ENCODE results near the gene CYP19A1.

The CYP19A1 gene

DNA sequence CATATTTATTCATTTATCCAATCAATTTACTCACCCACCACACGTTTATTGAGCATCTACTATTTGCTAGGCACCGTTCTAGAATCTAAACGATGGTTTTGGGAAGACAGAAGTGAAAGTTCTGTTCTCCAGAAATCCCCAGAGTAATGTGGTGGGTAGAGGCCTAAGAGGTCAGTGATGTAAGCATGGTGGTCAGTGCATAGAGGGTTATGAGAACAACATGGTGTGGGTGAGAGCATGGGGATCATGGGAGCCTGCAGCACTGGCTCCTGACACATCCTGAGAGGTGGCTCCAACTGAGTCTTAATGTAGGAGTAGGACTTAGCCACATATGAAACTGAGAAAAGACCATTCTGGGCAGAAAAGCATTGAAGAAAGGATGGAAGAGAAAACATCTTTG is 158.4 kb downstream of the CYP19A1 start:
- Histone ChIP-seq H3K4me3 (ENCODE audit: insufficient read depth, low read depth, low read length) (no peak overlapping the region), H3K9me3 (ENCODE audit: control insufficient read depth, low read length) (no peaks in the 10 kb centered on the region), H3K4me1 (ENCODE audit: control insufficient read depth, insufficient read depth, low read length) (no peaks in the 10 kb centered on the region), H3K27ac (ENCODE audit: insufficient read depth, low read depth, low read length, poor library complexity, severe bottlenecking) (no peak overlapping the region), H3K27me3 (ENCODE audit: control insufficient read depth, insufficient read depth, low read length, poor library complexity, severe bottlenecking) (no peaks in the 10 kb centered on the region), H3K36me3 (ENCODE audit: control insufficient read depth, insufficient read depth, low read length) (no peaks in the 10 kb centered on the region)
- WGBS, 2 experiments: 99% methylated on average over 3 of the region's 3 CpGs

DNA sequence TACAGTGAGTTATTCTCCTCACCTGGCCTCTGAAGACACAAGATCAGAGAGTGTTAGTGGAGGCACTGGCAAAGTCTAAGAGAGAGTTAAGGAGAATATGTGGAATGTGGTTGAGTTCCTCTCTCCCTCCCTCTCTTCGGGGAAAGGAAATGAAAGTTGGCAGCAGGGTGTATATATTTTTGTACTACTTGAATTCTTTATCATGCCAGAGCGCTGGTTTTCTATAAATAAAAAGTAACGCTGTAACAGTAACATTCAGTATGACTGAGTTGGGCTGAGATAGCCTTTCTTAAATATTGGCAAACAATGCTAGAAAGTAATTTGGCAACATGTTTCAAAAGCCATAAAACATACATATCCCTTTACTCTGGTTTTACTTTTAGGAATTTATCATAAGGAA is 166.2 kb downstream of the CYP19A1 start:
- H3K36me3 ChIP-seq (ENCODE audit: control insufficient read depth, insufficient read depth, low read length): no peaks in the 10 kb centered on the region
- H3K27me3 ChIP-seq (ENCODE audit: control insufficient read depth, insufficient read depth, low read length, poor library complexity, severe bottlenecking): no peaks in the 10 kb centered on the region
- H3K27ac ChIP-seq (ENCODE audit: insufficient read depth, low read depth, low read length, poor library complexity, severe bottlenecking): no peak overlapping the region
- peaks cover 4% of the 10 kb centered on the region for H3K4me1 ChIP-seq (ENCODE audit: control insufficient read depth, insufficient read depth, low read length)
- H3K4me3 ChIP-seq (ENCODE audit: insufficient read depth, low read depth, low read length): no peak overlapping the region
- no peaks in the 10 kb centered on the region for H3K9me3 ChIP-seq (ENCODE audit: control insufficient read depth, low read length)
- WGBS, 2 experiments: 83 to 91% methylated on average over 2 to 3 of the region's 3 CpGs

DNA sequence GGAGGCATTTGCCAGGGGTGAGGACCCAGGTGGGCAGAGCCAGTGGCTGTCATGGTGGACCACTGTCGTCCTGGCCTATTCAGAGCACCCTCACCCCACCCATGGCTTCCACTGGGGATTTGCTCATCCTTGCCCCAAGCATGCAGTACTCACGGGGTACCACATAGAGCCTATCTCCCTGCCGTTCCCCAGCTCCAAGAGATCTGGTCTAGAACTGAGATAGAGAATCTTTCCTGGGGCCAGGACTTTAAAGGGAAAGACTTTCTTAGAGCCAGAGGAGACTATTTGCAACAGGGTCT is 166.8 kb downstream of the CYP19A1 start:
- 83 to 85% methylated on average over 3 of the region's 3 CpGs for WGBS, 2 experiments
- Histone ChIP-seq H3K4me1 (ENCODE audit: control insufficient read depth, insufficient read depth, low read length) (peaks cover 4% of the 10 kb centered on the region), H3K4me3 (ENCODE audit: insufficient read depth, low read depth, low read length) (no peak overlapping the region), H3K9me3 (ENCODE audit: control insufficient read depth, low read length) (no peaks in the 10 kb centered on the region), H3K27me3 (ENCODE audit: control insufficient read depth, insufficient read depth, low read length, poor library complexity, severe bottlenecking) (no peaks in the 10 kb centered on the region), H3K36me3 (ENCODE audit: control insufficient read depth, insufficient read depth, low read length) (no peaks in the 10 kb centered on the region), H3K27ac (ENCODE audit: insufficient read depth, low read depth, low read length, poor library complexity, severe bottlenecking) (no peak overlapping the region)

DNA sequence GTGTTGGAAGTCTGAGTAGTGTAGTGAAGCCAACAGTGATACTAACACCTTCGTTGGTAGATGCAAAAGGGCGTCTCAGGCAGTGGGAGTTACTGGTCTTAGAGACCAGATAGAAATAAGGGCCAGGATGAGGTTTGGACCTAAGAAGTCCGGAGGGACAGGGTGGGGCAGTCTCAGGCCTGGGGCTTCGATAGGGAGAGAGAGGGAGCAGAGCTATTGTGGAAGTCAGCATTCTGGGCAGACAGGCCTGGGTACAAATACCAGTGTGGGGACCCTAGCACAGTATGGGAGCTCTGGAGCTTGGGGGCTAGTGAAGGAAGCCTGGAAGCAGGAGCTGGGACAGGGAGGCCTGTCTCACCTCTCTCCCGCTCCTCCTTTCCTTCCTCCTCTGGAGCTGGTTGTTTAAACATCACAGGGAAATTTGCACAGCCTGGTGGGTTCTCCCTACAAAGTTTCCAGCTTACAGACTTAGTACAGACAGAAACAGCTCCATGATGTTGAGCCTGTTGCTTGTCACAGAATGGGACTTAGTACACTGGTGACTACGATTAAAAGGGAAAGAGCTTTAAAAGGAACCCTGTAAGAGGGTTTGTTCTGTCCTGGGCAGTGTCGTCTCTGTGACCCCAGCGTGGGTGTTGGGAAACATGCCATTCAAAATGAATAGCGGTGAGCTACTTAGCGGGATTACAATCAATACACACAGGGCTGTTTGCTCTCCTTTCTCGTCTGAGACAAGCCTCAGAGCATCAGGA is 167.3 kb downstream of the CYP19A1 start:
- 69 to 71% methylated on average over 11 of the region's 11 CpGs for WGBS, 2 experiments

DNA sequence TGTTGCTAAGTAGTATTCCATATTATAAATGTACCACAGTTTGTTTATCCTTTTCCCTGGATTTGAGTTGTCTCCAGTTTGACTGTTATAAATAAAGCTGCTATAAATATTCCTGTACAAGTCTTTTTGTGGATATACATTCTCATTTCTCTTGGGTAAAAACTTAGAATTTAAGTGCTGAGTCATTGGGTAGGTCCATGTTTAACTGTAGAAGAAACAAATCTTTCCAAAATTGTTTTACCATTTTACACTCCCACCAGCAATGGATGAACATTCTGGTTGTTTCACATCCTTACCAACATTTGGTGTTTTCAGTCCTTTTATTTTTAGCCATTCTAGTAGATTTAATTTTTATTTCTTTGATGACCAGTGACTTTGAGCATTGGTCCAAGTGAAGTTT is 169.7 kb downstream of the CYP19A1 start:
- peaks cover 4% of the 10 kb centered on the region for H3K4me1 ChIP-seq (ENCODE audit: control insufficient read depth, insufficient read depth, low read length)
- H3K36me3 ChIP-seq (ENCODE audit: control insufficient read depth, insufficient read depth, low read length): no peaks in the 10 kb centered on the region
- no peak overlapping the region for H3K4me3 ChIP-seq (ENCODE audit: insufficient read depth, low read depth, low read length)
- H3K9me3 ChIP-seq (ENCODE audit: control insufficient read depth, low read length): no peaks in the 10 kb centered on the region
- no peaks in the 10 kb centered on the region for H3K27me3 ChIP-seq (ENCODE audit: control insufficient read depth, insufficient read depth, low read length, poor library complexity, severe bottlenecking)
- no peak overlapping the region for H3K27ac ChIP-seq (ENCODE audit: insufficient read depth, low read depth, low read length, poor library complexity, severe bottlenecking)

More for the DNA sequence above, 167.3 kb downstream of the CYP19A1 start:
- Histone ChIP-seq H3K27me3 (ENCODE audit: control insufficient read depth, insufficient read depth, low read length, poor library complexity, severe bottlenecking) (no peaks in the 10 kb centered on the region), H3K4me1 (ENCODE audit: control insufficient read depth, insufficient read depth, low read length) (peaks cover 4% of the 10 kb centered on the region), H3K9me3 (ENCODE audit: control insufficient read depth, low read length) (no peaks in the 10 kb centered on the region), H3K36me3 (ENCODE audit: control insufficient read depth, insufficient read depth, low read length) (no peaks in the 10 kb centered on the region), H3K4me3 (ENCODE audit: insufficient read depth, low read depth, low read length) (no peak overlapping the region), H3K27ac (ENCODE audit: insufficient read depth, low read depth, low read length, poor library complexity, severe bottlenecking) (no peak overlapping the region)

DNA sequence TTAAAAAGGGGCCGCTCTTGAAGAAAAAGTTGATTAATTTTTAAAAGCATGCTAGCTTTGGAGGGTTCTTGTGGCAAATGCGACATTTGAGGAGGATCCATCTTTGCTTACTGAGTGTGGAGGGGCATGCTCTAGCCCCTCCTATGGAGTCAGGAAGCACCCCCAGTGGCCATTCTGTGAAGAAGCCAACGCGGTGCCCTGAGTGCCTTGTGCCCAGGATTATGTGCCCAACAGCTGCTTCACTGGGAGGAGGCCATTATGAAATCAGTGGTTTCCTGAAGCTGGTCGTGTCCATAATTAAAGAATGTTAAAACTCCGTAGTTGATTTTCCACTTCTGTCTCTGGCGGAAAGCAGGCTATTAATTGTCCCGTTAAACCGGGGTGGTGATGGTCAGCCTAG is 174.6 kb downstream of the CYP19A1 start:
- Histone ChIP-seq H3K4me3 (ENCODE audit: insufficient read depth, low read depth, low read length) (no peak overlapping the region), H3K27me3 (ENCODE audit: control insufficient read depth, insufficient read depth, low read length, poor library complexity, severe bottlenecking) (no peaks in the 10 kb centered on the region), H3K4me1 (ENCODE audit: control insufficient read depth, insufficient read depth, low read length) (peaks cover 6% of the 10 kb centered on the region), H3K9me3 (ENCODE audit: control insufficient read depth, low read length) (no peaks in the 10 kb centered on the region), H3K27ac (ENCODE audit: insufficient read depth, low read depth, low read length, poor library complexity, severe bottlenecking) (no peak overlapping the region), H3K36me3 (ENCODE audit: control insufficient read depth, insufficient read depth, low read length) (no peaks in the 10 kb centered on the region)
- WGBS, 2 experiments: 80 to 82% methylated on average over 9 of the region's 9 CpGs

DNA sequence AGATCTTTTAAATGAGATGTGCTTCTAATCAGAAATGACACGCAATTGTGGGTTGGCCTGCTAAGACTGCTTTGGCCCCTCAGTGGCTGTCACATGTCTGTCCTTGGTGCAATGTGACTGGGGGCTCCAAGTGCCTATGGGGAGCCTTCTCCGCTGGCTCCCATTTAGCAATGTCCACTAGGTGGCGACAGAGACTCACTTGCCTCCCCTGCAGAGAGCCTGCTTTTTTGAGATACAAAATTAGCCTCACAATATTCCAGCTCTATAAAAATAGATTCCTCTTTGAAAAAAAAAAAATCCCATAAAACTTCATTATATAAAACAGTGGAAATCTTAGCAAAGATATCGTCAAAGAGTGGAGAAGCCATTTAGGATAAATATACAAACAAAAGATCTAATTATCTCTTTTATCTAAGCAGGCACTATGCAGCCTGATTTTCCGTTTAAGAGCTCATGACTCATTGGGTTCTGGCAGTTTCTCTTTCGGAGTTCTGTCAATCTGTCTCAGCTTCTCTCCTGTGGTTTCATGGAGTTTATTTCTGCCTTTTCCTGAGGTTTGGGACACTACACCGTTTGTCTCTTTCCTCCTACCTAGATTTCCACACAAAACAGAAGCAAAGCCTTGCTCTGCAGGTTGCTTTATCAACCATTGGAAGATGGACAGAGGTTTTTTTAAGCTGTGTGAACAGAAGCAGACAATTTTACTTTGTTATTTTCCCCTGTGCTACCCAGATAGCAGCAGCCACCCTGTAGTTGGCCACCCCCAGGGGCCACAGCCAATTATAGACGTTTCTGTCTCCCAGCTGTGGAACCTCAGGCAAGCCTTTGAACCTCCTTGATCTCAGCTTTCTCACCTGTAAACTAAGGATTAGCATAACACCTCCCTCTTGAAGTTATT is 175.3 kb downstream of the CYP19A1 start:
- Histone ChIP-seq H3K36me3 (ENCODE audit: control insufficient read depth, insufficient read depth, low read length) (no peaks in the 10 kb centered on the region), H3K27ac (ENCODE audit: insufficient read depth, low read depth, low read length, poor library complexity, severe bottlenecking) (no peak overlapping the region)
- 13 to 16% methylated on average over 7 to 8 of the region's 8 CpGs for WGBS, 2 experiments

DNA sequence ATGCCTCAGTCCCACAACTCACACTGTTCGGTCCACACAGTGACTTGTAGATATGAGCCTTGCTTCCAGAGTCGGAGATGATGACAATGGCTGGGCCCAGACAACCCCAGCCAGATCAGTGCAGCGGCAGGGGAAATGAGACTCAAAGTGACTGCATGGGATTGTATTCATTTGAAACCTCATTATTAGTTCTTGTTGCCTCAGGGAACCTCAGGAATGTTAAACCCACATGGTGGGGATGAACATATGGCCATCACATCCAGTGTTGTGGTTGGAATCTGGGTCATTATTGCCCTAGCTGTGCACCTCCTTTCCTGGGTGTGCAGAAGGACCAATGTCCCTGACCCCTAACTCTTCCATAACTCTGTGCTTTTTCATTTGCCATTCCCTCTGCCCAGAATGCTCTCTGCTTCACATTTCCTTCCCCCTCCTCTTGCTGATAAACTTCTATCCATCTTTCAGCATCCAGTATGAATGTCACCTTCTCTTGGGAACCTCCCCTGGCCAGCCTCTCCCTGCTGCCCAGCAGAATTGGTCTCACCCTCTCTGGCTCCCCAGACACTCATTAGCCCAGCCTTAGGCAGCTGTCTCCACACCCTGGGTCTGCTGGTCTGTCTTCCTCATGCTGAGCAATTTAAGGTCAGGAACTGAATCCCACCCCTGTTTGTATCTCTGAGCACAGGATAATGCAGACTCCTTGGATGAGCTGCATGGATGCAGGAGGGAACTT is 176.7 kb downstream of the CYP19A1 start:
- Histone ChIP-seq H3K4me3 (ENCODE audit: insufficient read depth, low read depth, low read length) (no peak overlapping the region), H3K27me3 (ENCODE audit: control insufficient read depth, insufficient read depth, low read length, poor library complexity, severe bottlenecking) (no peaks in the 10 kb centered on the region), H3K4me1 (ENCODE audit: control insufficient read depth, insufficient read depth, low read length) (peaks cover 6% of the 10 kb centered on the region), H3K27ac (ENCODE audit: insufficient read depth, low read depth, low read length, poor library complexity, severe bottlenecking) (no peak overlapping the region), H3K9me3 (ENCODE audit: control insufficient read depth, low read length) (no peaks in the 10 kb centered on the region), H3K36me3 (ENCODE audit: control insufficient read depth, insufficient read depth, low read length) (no peaks in the 10 kb centered on the region)
- 90 to 99% methylated on average over 3 of the region's 3 CpGs for WGBS, 2 experiments

More for the DNA sequence above, 175.3 kb downstream of the CYP19A1 start:
- Histone ChIP-seq H3K9me3 (ENCODE audit: control insufficient read depth, low read length) (no peaks in the 10 kb centered on the region), H3K4me1 (ENCODE audit: control insufficient read depth, insufficient read depth, low read length) (peaks cover 6% of the 10 kb centered on the region), H3K4me3 (ENCODE audit: insufficient read depth, low read depth, low read length) (no peak overlapping the region), H3K27me3 (ENCODE audit: control insufficient read depth, insufficient read depth, low read length, poor library complexity, severe bottlenecking) (no peaks in the 10 kb centered on the region)

DNA sequence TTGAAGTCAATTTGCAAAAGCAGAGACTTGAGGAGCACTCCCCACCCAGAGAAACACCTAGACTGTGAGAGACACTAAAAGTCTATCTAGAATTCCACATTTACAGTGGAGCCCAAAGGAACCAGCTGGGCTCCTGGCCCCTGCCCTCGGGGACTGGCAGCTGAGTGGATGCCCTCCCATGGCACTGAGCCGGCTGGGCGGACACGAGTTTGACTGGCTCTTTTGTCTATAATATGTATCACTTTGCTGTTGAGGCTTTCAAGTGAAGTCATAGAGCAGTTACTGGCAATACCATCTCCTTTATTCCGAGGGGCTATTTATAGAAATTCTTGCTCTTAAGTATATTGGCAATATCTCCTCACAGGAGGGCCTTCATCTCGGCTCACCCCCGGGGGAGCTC is 177.9 kb downstream of the CYP19A1 start:
- H3K36me3 ChIP-seq (ENCODE audit: control insufficient read depth, insufficient read depth, low read length): no peaks in the 10 kb centered on the region
- no peak overlapping the region for H3K27ac ChIP-seq (ENCODE audit: insufficient read depth, low read depth, low read length, poor library complexity, severe bottlenecking)
- 87 to 91% methylated on average over 5 to 7 of the region's 7 CpGs for WGBS, 2 experiments
- H3K9me3 ChIP-seq (ENCODE audit: control insufficient read depth, low read length): no peaks in the 10 kb centered on the region
- H3K27me3 ChIP-seq (ENCODE audit: control insufficient read depth, insufficient read depth, low read length, poor library complexity, severe bottlenecking): no peaks in the 10 kb centered on the region
- H3K4me1 ChIP-seq (ENCODE audit: control insufficient read depth, insufficient read depth, low read length): peaks cover 6% of the 10 kb centered on the region
- H3K4me3 ChIP-seq (ENCODE audit: insufficient read depth, low read depth, low read length): no peak overlapping the region
